ENCODE measurements around the gene ZNF609.

DNA sequence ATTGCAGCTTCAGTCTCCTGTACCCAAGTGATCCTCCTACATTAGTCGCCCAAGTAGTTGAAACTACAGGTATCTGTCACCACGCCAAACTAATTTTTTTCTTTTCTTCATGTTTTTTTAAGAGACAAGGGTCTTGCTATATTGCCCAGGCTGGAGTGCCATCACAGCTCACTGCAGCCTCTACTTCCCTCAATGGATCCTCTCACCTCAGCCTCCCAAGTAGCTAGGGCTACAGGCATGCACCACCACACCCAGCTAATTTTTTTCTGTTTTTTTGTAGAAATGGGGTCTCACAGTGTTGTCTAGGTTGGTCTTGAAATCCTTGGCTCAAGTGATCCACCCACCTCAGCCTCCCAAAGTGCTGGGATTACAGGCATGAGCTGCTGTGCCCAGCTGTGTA is 89.5 kb downstream of the ZNF609 start:
- TF ChIP-seq, protein P1, sequence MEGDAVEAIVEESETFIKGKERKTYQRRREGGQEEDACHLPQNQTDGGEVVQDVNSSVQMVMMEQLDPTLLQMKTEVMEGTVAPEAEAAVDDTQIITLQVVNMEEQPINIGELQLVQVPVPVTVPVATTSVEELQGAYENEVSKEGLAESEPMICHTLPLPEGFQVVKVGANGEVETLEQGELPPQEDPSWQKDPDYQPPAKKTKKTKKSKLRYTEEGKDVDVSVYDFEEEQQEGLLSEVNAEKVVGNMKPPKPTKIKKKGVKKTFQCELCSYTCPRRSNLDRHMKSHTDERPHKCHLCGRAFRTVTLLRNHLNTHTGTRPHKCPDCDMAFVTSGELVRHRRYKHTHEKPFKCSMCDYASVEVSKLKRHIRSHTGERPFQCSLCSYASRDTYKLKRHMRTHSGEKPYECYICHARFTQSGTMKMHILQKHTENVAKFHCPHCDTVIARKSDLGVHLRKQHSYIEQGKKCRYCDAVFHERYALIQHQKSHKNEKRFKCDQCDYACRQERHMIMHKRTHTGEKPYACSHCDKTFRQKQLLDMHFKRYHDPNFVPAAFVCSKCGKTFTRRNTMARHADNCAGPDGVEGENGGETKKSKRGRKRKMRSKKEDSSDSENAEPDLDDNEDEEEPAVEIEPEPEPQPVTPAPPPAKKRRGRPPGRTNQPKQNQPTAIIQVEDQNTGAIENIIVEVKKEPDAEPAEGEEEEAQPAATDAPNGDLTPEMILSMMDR (IDR thresholded peaks at IDR 0.05): no peak
- no peak for TF ChIP-seq EP300 (IDR thresholded peaks at IDR 0.05)

Data from suprapubic skin (tissue), 3 donors.